ENCODE measurements around the gene ATP5PO. TPM values are rescaled to one million over a fixed set of nuclear protein-coding genes. Genes with fewer than 3 reads are reported as not detected.
A peak's percentile ranks its signal among the peaks of the same experiment; 100 is the strongest.

The ATP5PO gene
- total RNA-seq, 1 donor from 2014 or later, result 150 TPM

GRCh38 chr21:33924079-33924765, 8.6 kb upstream of the ATP5PO start:
- H3K27me3 Mint-ChIP-seq (ENCODE audit: unreplicated experiment), result peaks cover 10% of the 10 kb centered on the region
- no peak overlapping the region for H3K27ac Mint-ChIP-seq (ENCODE audit: unreplicated experiment)
- peak; percentile 93 for DNase-seq (ENCODE audit: extremely low spot score, unreplicated experiment)
- peak; percentile 95 for TF ChIP-seq CTCF (IDR thresholded peaks at IDR 0.05)
- H3K4me3 Mint-ChIP-seq (ENCODE audit: unreplicated experiment), result no peak overlapping the region
- peaks cover 12% of the 10 kb centered on the region for H3K4me1 Mint-ChIP-seq (ENCODE audit: unreplicated experiment)
- no peaks in the 10 kb centered on the region for H3K9me3 Mint-ChIP-seq (ENCODE audit: unreplicated experiment)
- H3K36me3 Mint-ChIP-seq (ENCODE audit: unreplicated experiment), result no peaks in the 10 kb centered on the region

- H3K36me3 Mint-ChIP-seq (ENCODE audit: unreplicated experiment), result peaks cover 4% of the 10 kb centered on the region
- peaks cover 21% of the 10 kb centered on the region for H3K4me1 Mint-ChIP-seq (ENCODE audit: unreplicated experiment)
- no peak for TF ChIP-seq CTCF (IDR thresholded peaks at IDR 0.05)
- DNase-seq (ENCODE audit: extremely low spot score, unreplicated experiment), result no peak
- H3K27ac Mint-ChIP-seq (ENCODE audit: unreplicated experiment), result no peak overlapping the region
- no peaks in the 10 kb centered on the region for H3K9me3 Mint-ChIP-seq (ENCODE audit: unreplicated experiment)
- no peak overlapping the region for H3K4me3 Mint-ChIP-seq (ENCODE audit: unreplicated experiment)
- peaks cover 5% of the 10 kb centered on the region for H3K27me3 Mint-ChIP-seq (ENCODE audit: unreplicated experiment)
Observed at GRCh38 chr21:33917421-33917820, 1.8 kb upstream of the ATP5PO start.

GRCh38 chr21:33916200-33916567, 580 bp upstream of the ATP5PO start:
- peak overlapping the region; percentile 98 for H3K4me3 Mint-ChIP-seq (ENCODE audit: unreplicated experiment)
- DNase-seq (ENCODE audit: extremely low spot score, unreplicated experiment), result no peak
- H3K27ac Mint-ChIP-seq (ENCODE audit: unreplicated experiment), result peak overlapping the region; percentile 96
- TF ChIP-seq CTCF (IDR thresholded peaks at IDR 0.05), result no peak
- H3K27me3 Mint-ChIP-seq (ENCODE audit: unreplicated experiment), result peaks cover 2% of the 10 kb centered on the region
- peaks cover 6% of the 10 kb centered on the region for H3K36me3 Mint-ChIP-seq (ENCODE audit: unreplicated experiment)
- H3K4me1 Mint-ChIP-seq (ENCODE audit: unreplicated experiment), result peaks cover 21% of the 10 kb centered on the region
- no peaks in the 10 kb centered on the region for H3K9me3 Mint-ChIP-seq (ENCODE audit: unreplicated experiment)

- H3K9me3 Mint-ChIP-seq (ENCODE audit: unreplicated experiment), result no peaks in the 10 kb centered on the region
Observed at GRCh38 chr21:33914188-33914587, 1.4 kb downstream of the ATP5PO start.

GRCh38 chr21:33909756-33910155, 5.8 kb downstream of the ATP5PO start:
- H3K4me1 Mint-ChIP-seq (ENCODE audit: unreplicated experiment), result peaks cover 8% of the 10 kb centered on the region
- peak; percentile 62 for DNase-seq (ENCODE audit: extremely low spot score, unreplicated experiment)
- no peak overlapping the region for H3K4me3 Mint-ChIP-seq (ENCODE audit: unreplicated experiment)
- H3K36me3 Mint-ChIP-seq (ENCODE audit: unreplicated experiment), result peaks cover 40% of the 10 kb centered on the region
- H3K27me3 Mint-ChIP-seq (ENCODE audit: unreplicated experiment), result no peaks in the 10 kb centered on the region
- no peak for TF ChIP-seq CTCF (IDR thresholded peaks at IDR 0.05)
- H3K9me3 Mint-ChIP-seq (ENCODE audit: unreplicated experiment), result no peaks in the 10 kb centered on the region
- no peak overlapping the region for H3K27ac Mint-ChIP-seq (ENCODE audit: unreplicated experiment)

More at GRCh38 chr21:33914188-33914587, 1.4 kb downstream of the ATP5PO start:
- H3K4me3 Mint-ChIP-seq (ENCODE audit: unreplicated experiment), result peak overlapping the region; percentile 98
- no peak for TF ChIP-seq CTCF (IDR thresholded peaks at IDR 0.05)
- H3K4me1 Mint-ChIP-seq (ENCODE audit: unreplicated experiment), result peaks cover 21% of the 10 kb centered on the region
- no peaks in the 10 kb centered on the region for H3K27me3 Mint-ChIP-seq (ENCODE audit: unreplicated experiment)
- DNase-seq (ENCODE audit: extremely low spot score, unreplicated experiment), result no peak
- H3K36me3 Mint-ChIP-seq (ENCODE audit: unreplicated experiment), result peaks cover 19% of the 10 kb centered on the region
- H3K27ac Mint-ChIP-seq (ENCODE audit: unreplicated experiment), result no peak overlapping the region

Data from osteocyte (in vitro differentiated cells).